Progenitor cell of endocrine pancreas (in vitro differentiated cells): Measurements from ENCODE around the gene ZMAT5. TPM values are rescaled to one million over a fixed set of nuclear protein-coding genes. Genes with fewer than 3 reads are reported as not detected.

Experiments
- DNase-seq: peaks from one replicate; pipeline ENCODE4 v3.0.0; 2021; ENCODE audit warnings: low spot score; ENCODE audit not compliant: unreplicated experiment
- H3K27ac Mint-ChIP-seq: 2 replicates; pipeline ENCODE4 v1.8.0; 2021; ENCODE audit warnings: mild to moderate bottlenecking, moderate library complexity, mixed read lengths
- H3K27me3 Mint-ChIP-seq: 2 replicates; pipeline ENCODE4 v1.8.0; 2021; ENCODE audit warnings: mixed read lengths
- H3K36me3 Mint-ChIP-seq: 2 replicates; pipeline ENCODE4 v1.8.0; 2022; ENCODE audit warnings: mixed read lengths; ENCODE audit not compliant: insufficient read depth
- H3K4me1 Mint-ChIP-seq: 2 replicates; pipeline ENCODE4 v1.8.0; 2021; ENCODE audit warnings: low read depth, mixed read lengths
- H3K4me3 Mint-ChIP-seq: 2 replicates; pipeline ENCODE4 v1.8.0; 2021; ENCODE audit warnings: low read depth, mild to moderate bottlenecking, moderate library complexity, mixed read lengths
- H3K9me3 Mint-ChIP-seq: 2 replicates; pipeline ENCODE4 v1.8.0; 2021; ENCODE audit warnings: low read depth, mixed read lengths
- total RNA-seq: library from RNA; stranded (reverse); gene quantifications from 2 replicates; pipeline ENCODE4 v1.2.1, GENCODE V29; 2021
- TF ChIP-seq, protein P1 (sequence below): fragments of 200-600 bp; sonication (generic); IDR thresholded peaks from one replicate; pipeline ENCODE4 v1.5.0; 2021; ENCODE audit warnings: antibody characterized with exemption, mild to moderate bottlenecking; ENCODE audit not compliant: unreplicated experiment

ZMAT5 gene
- total RNA-seq, 1 donor from 2014 or later = 21.1 TPM

- Mint-ChIP-seq H3K27me3 (no peaks in the 10 kb centered on the region), H3K4me3 (no peak overlapping the region), H3K4me1 (peaks cover 25% of the 10 kb centered on the region), H3K9me3 (no peaks in the 10 kb centered on the region), H3K36me3 (peaks cover 22% of the 10 kb centered on the region), H3K27ac (no peak overlapping the region)
- no peak for DNase-seq
- TF ChIP-seq, protein P1, sequence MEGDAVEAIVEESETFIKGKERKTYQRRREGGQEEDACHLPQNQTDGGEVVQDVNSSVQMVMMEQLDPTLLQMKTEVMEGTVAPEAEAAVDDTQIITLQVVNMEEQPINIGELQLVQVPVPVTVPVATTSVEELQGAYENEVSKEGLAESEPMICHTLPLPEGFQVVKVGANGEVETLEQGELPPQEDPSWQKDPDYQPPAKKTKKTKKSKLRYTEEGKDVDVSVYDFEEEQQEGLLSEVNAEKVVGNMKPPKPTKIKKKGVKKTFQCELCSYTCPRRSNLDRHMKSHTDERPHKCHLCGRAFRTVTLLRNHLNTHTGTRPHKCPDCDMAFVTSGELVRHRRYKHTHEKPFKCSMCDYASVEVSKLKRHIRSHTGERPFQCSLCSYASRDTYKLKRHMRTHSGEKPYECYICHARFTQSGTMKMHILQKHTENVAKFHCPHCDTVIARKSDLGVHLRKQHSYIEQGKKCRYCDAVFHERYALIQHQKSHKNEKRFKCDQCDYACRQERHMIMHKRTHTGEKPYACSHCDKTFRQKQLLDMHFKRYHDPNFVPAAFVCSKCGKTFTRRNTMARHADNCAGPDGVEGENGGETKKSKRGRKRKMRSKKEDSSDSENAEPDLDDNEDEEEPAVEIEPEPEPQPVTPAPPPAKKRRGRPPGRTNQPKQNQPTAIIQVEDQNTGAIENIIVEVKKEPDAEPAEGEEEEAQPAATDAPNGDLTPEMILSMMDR = no peak
Measured at GRCh38 chr22:29798801-29799200, 32.0 kb upstream of the ZMAT5 start.

DNA sequence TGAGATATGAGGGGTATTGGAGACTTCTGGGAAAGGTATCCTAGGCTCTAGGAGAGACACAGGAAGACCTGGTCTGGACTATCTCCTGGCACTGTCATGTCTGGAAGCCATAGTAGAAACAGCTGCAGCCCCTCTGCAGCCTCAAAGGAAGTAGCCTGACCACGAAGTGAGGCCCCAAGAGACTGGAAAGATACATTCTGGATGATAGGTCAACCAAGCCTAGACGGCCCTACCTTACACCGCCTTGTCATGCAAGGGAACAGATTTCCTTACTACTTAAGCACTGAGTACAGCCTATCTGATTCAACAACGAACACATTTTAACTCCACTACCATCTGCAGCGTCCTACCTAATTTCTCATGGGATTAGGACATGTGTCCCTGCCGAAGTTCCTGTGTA is 31.5 kb upstream of the ZMAT5 start:
- Mint-ChIP-seq H3K9me3 (no peaks in the 10 kb centered on the region), H3K27me3 (no peaks in the 10 kb centered on the region), H3K4me1 (peaks cover 25% of the 10 kb centered on the region), H3K27ac (no peak overlapping the region), H3K36me3 (peaks cover 20% of the 10 kb centered on the region), H3K4me3 (no peak overlapping the region)
- no peak for DNase-seq
- TF ChIP-seq, protein P1 = no peak

- Mint-ChIP-seq H3K9me3 (no peaks in the 10 kb centered on the region), H3K36me3 (peaks cover 26% of the 10 kb centered on the region), H3K27ac (no peak overlapping the region), H3K4me3 (no peak overlapping the region), H3K27me3 (no peaks in the 10 kb centered on the region), H3K4me1 (peaks cover 25% of the 10 kb centered on the region)
- DNase-seq = no peak
- TF ChIP-seq, protein P1 = no peak
Measured at GRCh38 chr22:29797351-29797750, 30.5 kb upstream of the ZMAT5 start.

GRCh38 chr22:29795663-29796062 is 28.9 kb upstream of the ZMAT5 start:
- Mint-ChIP-seq H3K27ac (peak overlapping the region; percentile 75), H3K27me3 (no peaks in the 10 kb centered on the region), H3K4me1 (peaks cover 17% of the 10 kb centered on the region), H3K4me3 (peak overlapping the region; percentile 40), H3K36me3 (peaks cover 34% of the 10 kb centered on the region), H3K9me3 (no peaks in the 10 kb centered on the region)
- TF ChIP-seq, protein P1 = no peak
- peak; percentile 30 for DNase-seq

GRCh38 chr22:29793396-29793795 is 26.6 kb upstream of the ZMAT5 start:
- Mint-ChIP-seq H3K4me3 (no peak overlapping the region), H3K4me1 (peaks cover 17% of the 10 kb centered on the region), H3K36me3 (peaks cover 42% of the 10 kb centered on the region), H3K9me3 (no peaks in the 10 kb centered on the region), H3K27me3 (peaks cover 6% of the 10 kb centered on the region), H3K27ac (no peak overlapping the region)
- DNase-seq = no peak
- TF ChIP-seq, protein P1 = no peak
